ENCODE results near the gene CAPN5.

- TF ChIP-seq CTCF (IDR thresholded peaks at IDR 0.05) (no peak), ZMAT4 (CRISPR knock-in tag; IDR thresholded peaks at IDR 0.05) (no peak), ZNF423 (CRISPR knock-in tag; IDR thresholded peaks at IDR 0.05) (no peak), JAZF1 (CRISPR knock-in tag; IDR thresholded peaks at IDR 0.05) (no peak), ATF2 (CRISPR knock-in tag; IDR thresholded peaks at IDR 0.05; ENCODE audit: borderline replicate concordance, low read depth) (no peak), ZNF232 (CRISPR knock-in tag; IDR thresholded peaks at IDR 0.05) (no peak)
Measured at GRCh38 chr11:77102246-77103210, 35.8 kb downstream of the CAPN5 start, which contains the start of gene OMP.
